GM18868 (cell line): Measurements from ENCODE around the gene AKR1E2.
"Not testable (repeated sequence)": the region's sequence is repeated elsewhere in the genome, so short reads cannot be mapped to it uniquely, and the experiment has no call there.

ENCODE experiments used
- ATAC-seq: cut with Tn5 transposase; IDR thresholded peaks from one replicate; pipeline ENCODE4 v1.9.1; 2021; ENCODE audit warnings: mild to moderate bottlenecking, moderate library complexity; ENCODE audit not compliant: unreplicated experiment

AKR1E2 gene

GRCh38 chr10:4813023-4813422 is 13.0 kb upstream of the AKR1E2 start:
- ATAC-seq, result no peak

DNA sequence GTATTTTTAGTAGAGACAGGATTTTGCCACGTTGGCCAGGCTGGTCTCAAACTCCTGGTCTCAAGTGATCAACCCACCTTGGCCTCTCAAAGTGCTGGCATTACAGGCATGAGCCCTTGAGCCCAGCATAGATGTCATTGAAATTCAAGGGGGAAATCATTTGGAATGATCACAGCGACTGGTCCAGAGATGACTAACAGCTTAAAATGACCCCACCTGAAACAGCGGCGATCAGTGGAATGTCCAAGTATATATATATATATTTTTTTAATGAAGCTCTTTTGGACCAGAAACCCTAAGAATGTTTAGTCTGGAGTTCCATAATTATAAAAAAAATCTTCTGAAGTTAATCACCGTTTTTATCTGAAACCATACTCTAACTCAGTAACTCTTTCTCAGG is 12.5 kb upstream of the AKR1E2 start:
- no peak for ATAC-seq

DNA sequence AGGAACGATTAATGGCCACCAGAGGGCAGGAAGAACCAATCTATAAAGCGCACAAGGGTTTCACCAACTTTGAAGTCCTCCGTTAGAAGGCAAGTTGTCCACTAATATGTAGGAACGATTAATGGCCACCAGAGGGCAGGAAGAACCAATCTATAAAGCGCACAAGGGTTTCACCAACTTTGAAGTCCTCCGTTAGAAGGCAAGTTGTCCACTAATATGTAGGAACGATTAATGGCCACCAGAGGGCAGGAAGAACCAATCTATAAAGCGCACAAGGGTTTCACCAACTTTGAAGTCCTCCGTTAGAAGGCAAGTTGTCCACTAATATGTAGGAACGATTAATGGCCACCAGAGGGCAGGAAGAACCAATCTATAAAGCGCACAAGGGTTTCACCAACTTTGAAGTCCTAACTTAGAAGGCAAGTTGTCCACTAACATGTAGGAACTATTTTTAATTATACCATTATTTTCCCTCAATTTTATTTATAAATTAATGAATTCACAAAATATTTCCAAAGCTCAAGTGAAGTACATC is 10.3 kb upstream of the AKR1E2 start:
- ATAC-seq, result not testable (repeated sequence)

GRCh38 chr10:4816966-4817365 is 9.0 kb upstream of the AKR1E2 start:
- no peak for ATAC-seq

DNA sequence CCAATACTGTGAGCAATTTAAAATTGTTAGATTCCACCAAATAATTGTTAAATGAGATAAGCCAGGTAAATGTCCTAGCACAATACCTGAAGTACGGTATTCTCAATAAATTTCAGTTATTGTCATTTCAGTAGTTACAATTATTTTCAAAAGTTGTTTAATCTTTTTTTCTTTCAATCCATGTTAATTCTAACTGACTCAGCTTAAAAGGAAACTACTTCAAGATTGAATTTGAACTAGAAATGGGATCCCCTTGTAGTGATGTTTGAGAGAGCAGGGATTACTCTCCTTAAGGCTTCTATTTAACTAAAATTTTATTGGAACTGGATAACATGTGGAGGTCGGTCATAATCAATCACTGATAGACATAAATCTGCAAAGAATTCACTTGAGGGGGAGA is 6.9 kb upstream of the AKR1E2 start:
- ATAC-seq, result no peak

DNA sequence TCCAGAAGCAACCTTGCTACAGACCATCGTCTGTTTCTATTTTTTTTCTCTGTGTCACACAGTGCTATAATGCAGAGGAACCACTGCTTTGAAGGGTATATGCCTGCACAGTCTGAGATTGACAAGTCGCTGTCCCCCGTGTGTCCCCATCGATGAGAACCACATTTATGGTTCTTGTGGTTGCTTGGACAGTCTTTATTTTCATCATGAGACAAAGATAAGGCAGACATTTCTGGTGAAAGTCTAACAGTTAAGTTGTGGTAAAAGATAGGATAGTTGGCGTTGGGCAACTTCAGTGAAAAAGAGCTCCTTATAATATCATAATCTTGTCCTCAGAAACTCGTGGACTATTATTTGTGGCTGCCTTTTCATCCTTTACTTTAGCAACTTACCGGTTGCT is 6.3 kb upstream of the AKR1E2 start:
- no peak for ATAC-seq

DNA sequence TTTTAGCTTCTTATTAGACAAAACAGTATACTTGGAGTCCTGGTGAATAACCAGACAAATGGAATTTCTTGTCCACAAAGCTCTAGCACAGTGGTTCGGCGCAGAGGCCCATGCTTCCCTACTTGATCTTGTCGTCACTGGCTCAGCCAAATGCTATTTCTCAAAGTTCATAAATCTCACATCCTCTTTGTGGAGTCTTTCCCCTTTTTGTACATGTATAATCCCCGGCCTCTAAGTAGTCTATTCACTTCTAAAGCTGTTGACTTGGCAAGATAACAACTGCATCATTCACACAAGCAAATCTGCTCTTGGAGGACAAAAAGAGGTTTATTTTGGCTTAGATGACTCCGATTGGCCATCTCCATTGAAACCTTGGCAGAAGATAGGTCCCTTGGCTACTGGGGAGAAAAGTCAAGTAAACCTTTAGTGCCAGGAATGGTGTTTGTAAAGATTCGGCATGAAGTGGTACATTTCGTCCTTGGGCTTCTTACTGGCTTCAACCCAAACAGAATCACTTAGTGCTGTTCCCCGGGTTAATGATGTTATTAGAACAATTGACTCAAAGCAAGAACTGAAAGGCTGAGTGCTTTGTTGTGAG is 5.1 kb upstream of the AKR1E2 start:
- ATAC-seq, result no peak

GRCh38 chr10:4822208-4822607 is 3.8 kb upstream of the AKR1E2 start:
- ATAC-seq, result no peak

GRCh38 chr10:4824791-4825310 is 1.2 kb upstream of the AKR1E2 start:
- ATAC-seq, result no peak

DNA sequence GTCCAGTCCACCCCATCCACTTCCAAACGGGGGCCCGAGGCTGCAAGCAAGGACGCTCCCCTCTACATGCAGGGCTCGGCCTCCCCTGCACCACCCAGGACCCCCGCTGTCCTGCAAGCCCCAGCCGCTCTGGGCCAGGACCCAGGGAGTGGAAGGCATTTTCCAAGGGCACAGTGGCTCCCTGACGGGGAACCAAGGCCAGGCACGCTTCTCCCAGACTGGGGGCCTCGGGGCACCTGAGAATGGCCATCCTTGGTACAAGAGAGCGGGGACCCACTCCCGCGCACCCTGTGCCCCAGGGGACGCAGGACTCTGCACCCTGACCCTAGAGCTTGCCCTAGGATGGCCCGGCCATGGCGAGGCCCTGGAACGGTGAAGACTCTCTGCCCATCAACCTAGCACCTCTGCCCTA is 545 bp upstream of the AKR1E2 start:
- no peak for ATAC-seq

DNA sequence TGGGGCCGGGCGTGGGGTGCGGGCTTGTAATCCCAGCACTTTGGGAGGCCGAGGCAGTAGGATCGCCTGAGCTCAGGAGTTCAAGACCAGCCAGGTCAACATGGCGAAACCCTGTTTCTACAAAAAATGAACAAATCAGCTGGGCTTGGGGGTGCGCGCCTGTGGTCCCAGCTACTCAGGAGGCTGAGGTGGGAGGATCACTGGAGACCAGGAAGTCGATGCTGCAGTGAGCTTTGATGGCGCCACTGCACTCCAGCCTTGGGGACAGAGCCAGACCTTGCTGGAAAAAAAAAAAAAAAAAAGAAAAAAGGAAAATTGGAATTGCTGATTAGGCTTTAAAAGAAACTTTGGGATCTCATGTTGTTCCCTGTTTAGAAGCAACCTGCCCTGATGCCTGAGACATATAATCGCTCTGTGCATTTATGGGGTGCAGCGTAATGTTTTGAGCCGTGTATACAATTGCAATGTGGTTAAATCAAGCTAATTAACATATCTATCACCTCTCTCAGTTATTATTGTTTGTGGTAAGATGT is 851 bp downstream of the AKR1E2 start:
- no peak for ATAC-seq

GRCh38 chr10:4828005-4828404 is 2.0 kb downstream of the AKR1E2 start:
- ATAC-seq, result no peak

DNA sequence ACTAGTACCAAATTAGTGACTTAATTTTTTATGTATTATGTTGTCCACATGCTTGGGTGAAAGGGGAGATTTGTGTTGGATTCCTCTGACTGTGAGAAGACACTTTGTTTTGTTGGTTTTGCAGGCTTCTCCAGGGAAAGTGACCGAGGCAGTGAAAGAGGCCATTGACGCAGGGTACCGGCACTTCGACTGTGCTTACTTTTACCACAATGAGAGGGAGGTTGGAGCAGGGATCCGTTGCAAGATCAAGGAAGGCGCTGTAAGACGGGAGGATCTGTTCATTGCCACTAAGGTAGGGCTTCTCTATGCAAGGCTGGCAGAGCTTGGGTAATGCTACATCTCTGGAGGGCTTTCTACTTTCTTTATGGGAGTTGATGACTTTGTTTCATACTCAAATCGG is 4.5 kb downstream of the AKR1E2 start:
- no peak for ATAC-seq

DNA sequence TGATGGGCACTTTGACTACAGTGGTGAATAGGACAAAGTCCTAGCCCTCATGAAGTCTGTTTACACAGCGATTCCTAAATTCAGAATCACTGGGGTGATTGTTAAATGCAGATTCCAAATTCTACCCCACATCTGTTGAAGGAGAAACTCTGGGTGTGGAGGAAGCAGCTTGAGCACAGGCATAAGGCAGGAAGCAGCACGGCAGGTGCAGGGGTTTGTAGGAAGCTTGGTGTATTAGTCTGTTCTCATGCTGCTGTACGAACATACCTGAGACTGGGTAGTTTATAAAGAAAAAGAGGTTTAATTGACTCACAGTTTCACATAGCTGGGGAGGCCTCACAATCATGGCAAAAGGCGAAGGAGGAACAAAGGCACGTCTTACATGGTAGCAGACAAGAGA is 5.1 kb downstream of the AKR1E2 start:
- ATAC-seq, result no peak

GRCh38 chr10:4833286-4833685 is 7.3 kb downstream of the AKR1E2 start:
- ATAC-seq, result no peak

GRCh38 chr10:4834898-4835405 is 8.9 kb downstream of the AKR1E2 start:
- no peak for ATAC-seq

DNA sequence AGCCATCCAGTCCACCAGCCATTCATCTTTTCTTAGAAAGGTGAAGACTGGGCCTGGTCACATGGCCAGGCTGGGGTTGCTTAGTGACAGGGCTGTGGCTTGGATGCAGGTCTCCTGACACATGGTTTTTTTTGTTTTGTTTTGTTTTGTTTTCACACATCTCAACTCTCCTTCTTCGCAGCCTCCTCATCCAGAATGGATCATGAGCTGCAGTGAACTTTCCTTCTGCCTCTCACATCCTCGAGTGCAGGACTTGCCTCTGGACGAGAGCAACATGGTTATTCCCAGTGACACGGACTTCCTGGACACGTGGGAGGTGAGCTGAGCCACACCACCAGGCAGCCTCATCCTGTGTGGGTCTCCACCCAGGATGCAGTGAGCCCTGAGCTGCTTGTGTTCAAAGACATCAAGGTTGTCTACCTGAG is 9.5 kb downstream of the AKR1E2 start:
- no peak for ATAC-seq

GRCh38 chr10:4836416-4836969 is 10.5 kb downstream of the AKR1E2 start:
- no peak for ATAC-seq

GRCh38 chr10:4837551-4837950 is 11.5 kb downstream of the AKR1E2 start:
- ATAC-seq, result no peak

DNA sequence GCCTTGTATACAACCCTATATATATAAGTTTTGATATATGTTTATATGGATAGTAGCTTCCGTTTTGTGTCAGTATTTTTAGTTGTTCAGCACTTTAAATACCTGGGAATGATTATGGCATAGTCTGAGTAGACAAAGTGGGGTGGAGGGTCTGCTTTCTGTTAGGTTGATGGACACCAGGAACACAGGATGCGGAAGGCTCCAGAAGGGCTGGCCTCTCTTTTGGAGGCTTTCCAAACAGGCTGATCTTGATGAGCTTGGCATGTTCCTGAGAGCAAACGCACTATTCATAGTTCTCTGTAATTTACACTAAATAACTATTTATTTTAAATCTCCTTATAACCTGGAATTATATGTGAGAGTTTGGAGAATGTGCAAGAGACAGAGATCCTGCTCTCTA is 12.7 kb downstream of the AKR1E2 start:
- ATAC-seq, result no peak

DNA sequence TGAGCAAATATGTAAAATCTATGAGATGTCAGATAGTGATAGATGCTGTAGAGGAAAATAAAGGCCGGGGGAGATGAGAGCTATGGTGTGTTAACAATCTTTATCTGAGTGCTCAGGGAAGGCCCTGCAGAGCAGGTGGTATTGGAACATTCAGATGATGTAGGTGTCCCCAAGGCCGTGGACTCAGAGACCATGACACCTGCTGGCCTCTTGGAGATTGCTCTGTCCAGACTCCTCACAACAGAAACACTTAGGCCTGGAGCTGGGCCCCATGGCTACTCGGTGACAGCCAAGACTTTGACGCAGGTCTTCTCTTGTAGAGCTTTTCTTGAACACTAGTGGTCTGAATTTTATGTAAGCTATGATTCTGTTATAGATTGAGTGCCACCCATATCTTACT is 13.3 kb downstream of the AKR1E2 start:
- ATAC-seq, result no peak

DNA sequence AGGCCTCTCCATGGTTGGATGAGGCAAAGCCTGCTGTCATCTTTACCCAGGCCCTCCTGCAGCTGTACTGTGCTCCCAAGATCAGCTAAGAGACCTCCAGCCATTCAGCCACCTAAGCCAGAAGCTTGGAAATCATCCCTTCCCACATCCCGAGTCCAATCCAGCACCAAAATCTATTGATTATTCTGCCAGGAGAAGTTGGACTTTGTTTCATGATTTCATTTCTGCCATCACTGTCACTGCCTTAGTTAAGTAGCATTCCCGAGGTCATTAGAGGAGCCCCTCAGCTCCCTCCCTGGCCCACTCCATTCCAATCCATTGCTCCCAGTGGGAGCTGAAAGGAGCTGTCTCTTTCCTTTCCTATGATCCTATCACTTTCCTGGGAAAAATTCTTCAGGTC is 14.1 kb downstream of the AKR1E2 start:
- no peak for ATAC-seq
